K562 treated with DMSO at 1 percent for 4 hours (cell line): Measurements from ENCODE around the gene WNT8B. TPM values are rescaled to one million over a fixed set of nuclear protein-coding genes. Genes with fewer than 3 reads are reported as not detected.

Experiments used
- total RNA-seq: library from RNA; unstranded; fragments of 300-600 nt; gene quantifications from 2 replicates; pipeline ENCODE4 v1.2.3, GENCODE V29; 2022; ENCODE audit not compliant: insufficient read depth

Gene WNT8B, protein sequence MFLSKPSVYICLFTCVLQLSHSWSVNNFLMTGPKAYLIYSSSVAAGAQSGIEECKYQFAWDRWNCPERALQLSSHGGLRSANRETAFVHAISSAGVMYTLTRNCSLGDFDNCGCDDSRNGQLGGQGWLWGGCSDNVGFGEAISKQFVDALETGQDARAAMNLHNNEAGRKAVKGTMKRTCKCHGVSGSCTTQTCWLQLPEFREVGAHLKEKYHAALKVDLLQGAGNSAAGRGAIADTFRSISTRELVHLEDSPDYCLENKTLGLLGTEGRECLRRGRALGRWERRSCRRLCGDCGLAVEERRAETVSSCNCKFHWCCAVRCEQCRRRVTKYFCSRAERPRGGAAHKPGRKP
- total RNA-seq, result not detected in 2 replicates

GRCh38 chr10:100462709-100463108 lies at the start of gene WNT8B:
TSS of gene WNT8B (plus strand) at chr10:100463009. CDS start at chr10:100463169, 160 bp downstream.

GRCh38 chr10:100519311-100520051 lies 56.7 kb downstream of the WNT8B start, which contains the start of gene SEC31B:
TSS of gene SEC31B (minus strand) at chr10:100519861. CDS start at chr10:100516952, 2,909 bp downstream.

GRCh38 chr10:100529475-100530298 lies 66.9 kb downstream of the WNT8B start, which contains the start of gene NDUFB8:
TSS of gene NDUFB8 (minus strand) at chr10:100529871. CDS start at chr10:100529851, 20 bp downstream.

Other genes with a start within 250 kb of the WNT8B start
- gene CHUK, start 233.4 kb upstream of the WNT8B start, total RNA-seq, result 12.3 and 12.8 TPM in 2 replicates
- gene CWF19L1, start 195.4 kb upstream of the WNT8B start, total RNA-seq, result 11.6 and 13.7 TPM in 2 replicates
- gene BLOC1S2, start 176.3 kb upstream of the WNT8B start, total RNA-seq, result 25.1 and 31.5 TPM in 2 replicates
- not detected in 2 replicates for gene PKD2L1, start 132.8 kb upstream of the WNT8B start, total RNA-seq
- 132 and 190 TPM in 2 replicates for gene SCD, start 115.8 kb upstream of the WNT8B start, total RNA-seq
- gene SEC31B, start 56.9 kb downstream of the WNT8B start, total RNA-seq, result 1.8 and 2.6 TPM in 2 replicates
- gene NDUFB8, start 66.9 kb downstream of the WNT8B start, total RNA-seq, result 180 and 208 TPM in 2 replicates
- 2.4 and 2.9 TPM in 2 replicates for gene HIF1AN, start 72.9 kb downstream of the WNT8B start, total RNA-seq